Naive B cell (primary cell): ENCODE data around the gene CSMD2. TPM values are rescaled to one million over a fixed set of nuclear protein-coding genes. Genes with fewer than 3 reads are reported as not detected.
"Not testable (repeated sequence)": the region's sequence is repeated elsewhere in the genome, so short reads cannot be mapped to it uniquely, and the experiment has no call there.

Experiments used
- ATAC-seq, 2 donors: fragments of 150-1000 bp; cut with Tn5 transposase; 2 replicates each; pipeline ENCODE4 v1.10.0; 2021; ENCODE audit warnings: low read depth in 2 of 2, mild to moderate bottlenecking in 2 of 2, moderate library complexity in 2 of 2
- DNase-seq: peaks from one replicate; pipeline ENCODE4 v3.0.0; 2022
- H3K27ac Mint-ChIP-seq, 6 donors: one replicate each; pipeline ENCODE4 v1.8.0; 2020 to 2022; ENCODE audit warnings: mild to moderate bottlenecking in 6 of 6, mixed read lengths in 6 of 6, moderate library complexity in 5 of 6, inconsistent platforms in 2 of 6
- H3K27me3 Mint-ChIP-seq, 3 donors: one replicate each; pipeline ENCODE4 v1.8.0; 2021 to 2022; ENCODE audit warnings: mixed read lengths in 3 of 3, mild to moderate bottlenecking in 1 of 3
- H3K36me3 Mint-ChIP-seq, 2 donors: one replicate each; pipeline ENCODE4 v1.8.0; 2020 to 2022; ENCODE audit warnings: mixed read lengths in 2 of 2, inconsistent platforms in 1 of 2, mild to moderate bottlenecking in 1 of 2
- H3K4me1 Mint-ChIP-seq, 3 donors: one replicate each; pipeline ENCODE4 v1.8.0; 2020 to 2022; ENCODE audit warnings: mixed read lengths in 3 of 3, inconsistent platforms in 1 of 3, mild to moderate bottlenecking in 1 of 3, moderate library complexity in 1 of 3
- H3K4me3 Mint-ChIP-seq, 8 donors: one replicate each; pipeline ENCODE4 v1.8.0; 2020 to 2022; ENCODE audit warnings: mild to moderate bottlenecking in 8 of 8, mixed read lengths in 8 of 8, moderate library complexity in 8 of 8, inconsistent platforms in 2 of 8
- H3K9me3 Mint-ChIP-seq, 7 donors: one replicate each; pipeline ENCODE4 v1.8.0; 2020 to 2022; ENCODE audit warnings: mixed read lengths in 7 of 7, mild to moderate bottlenecking in 5 of 7, inconsistent platforms in 2 of 7, moderate library complexity in 1 of 7
- polyA plus RNA-seq, 6 donors: library from polyadenylated mRNA; unstranded; fragments of 300-500 nt; fragmentation: Illumina TruSeq; gene quantifications; one replicate each; pipeline ENCODE4 v1.2.3, GENCODE V29; 2021; ENCODE audit warnings: low read depth in 6 of 6

Gene CSMD2
- polyA plus RNA-seq, 6 donors from 2014 or later = not detected

- Mint-ChIP-seq H3K4me3 (no peak overlapping the region), H3K36me3 (no peaks in the 10 kb centered on the region), H3K27ac (no peak overlapping the region), H3K27me3 (peaks cover 8 to 23% (median 8%) of the 10 kb centered on the region in 3 donors), H3K9me3 (peaks cover 4 to 27% (median 13%) of the 10 kb centered on the region in 7 donors), H3K4me1 (no peaks in the 10 kb centered on the region)
- DNase-seq = no peak
- no peak for ATAC-seq
Measured at GRCh38 chr1:34122080-34122932, 42.7 kb downstream of the CSMD2 start.

DNA sequence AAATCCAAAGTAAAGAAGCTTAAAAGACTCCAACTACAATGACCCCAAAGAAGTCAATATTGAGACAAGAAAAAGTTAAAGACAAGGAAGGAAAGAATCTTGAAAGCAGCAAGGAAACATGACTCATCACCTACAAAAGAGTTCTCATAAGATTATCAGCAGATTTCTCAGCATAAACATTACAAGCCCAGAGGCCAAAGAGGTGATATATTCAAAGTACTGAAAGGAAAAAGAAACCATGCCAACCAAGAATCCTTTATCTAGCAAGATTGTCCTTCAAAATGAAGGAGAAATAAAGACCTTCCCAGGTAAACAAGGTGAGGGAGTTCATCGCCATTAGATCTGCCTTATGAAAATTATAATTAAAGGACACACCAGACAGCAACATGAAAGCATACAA lies 49.8 kb downstream of the CSMD2 start:
- Mint-ChIP-seq H3K4me3 (no peak overlapping the region), H3K27me3 (peaks cover 0 to 7% (median 4%) of the 10 kb centered on the region in 3 donors), H3K27ac (no peak overlapping the region), H3K4me1 (no peaks in the 10 kb centered on the region), H3K36me3 (peaks cover 0 to 21% of the 10 kb centered on the region in 2 donors), H3K9me3 (peaks cover 21 to 55% (median 28%) of the 10 kb centered on the region in 7 donors)
- ATAC-seq (no peak), DNase-seq (no peak)

- ATAC-seq (no peak), DNase-seq (no peak)
- Mint-ChIP-seq H3K4me1 (no peaks in the 10 kb centered on the region), H3K27ac (no peak overlapping the region), H3K9me3 (peaks cover 20 to 48% (median 25%) of the 10 kb centered on the region in 7 donors), H3K36me3 (peaks cover 0 to 21% of the 10 kb centered on the region in 2 donors), H3K4me3 (no peak overlapping the region), H3K27me3 (peaks cover 0 to 7% (median 4%) of the 10 kb centered on the region in 3 donors)
Measured at GRCh38 chr1:34113887-34114286, 51.1 kb downstream of the CSMD2 start.

GRCh38 chr1:34113362-34113761 lies 51.7 kb downstream of the CSMD2 start:
- Mint-ChIP-seq H3K27ac (no peak overlapping the region), H3K27me3 (peaks cover 0 to 8% (median 7%) of the 10 kb centered on the region in 3 donors), H3K4me3 (no peak overlapping the region), H3K4me1 (no peaks in the 10 kb centered on the region), H3K9me3 (peaks cover 17 to 43% (median 21%) of the 10 kb centered on the region in 7 donors), H3K36me3 (peaks cover 0 to 21% of the 10 kb centered on the region in 2 donors)
- ATAC-seq = no peak
- no peak for DNase-seq

GRCh38 chr1:34108711-34109110 lies 56.3 kb downstream of the CSMD2 start:
- ATAC-seq (no peak), DNase-seq (no peak)
- no peak overlapping the region for H3K27ac Mint-ChIP-seq

DNA sequence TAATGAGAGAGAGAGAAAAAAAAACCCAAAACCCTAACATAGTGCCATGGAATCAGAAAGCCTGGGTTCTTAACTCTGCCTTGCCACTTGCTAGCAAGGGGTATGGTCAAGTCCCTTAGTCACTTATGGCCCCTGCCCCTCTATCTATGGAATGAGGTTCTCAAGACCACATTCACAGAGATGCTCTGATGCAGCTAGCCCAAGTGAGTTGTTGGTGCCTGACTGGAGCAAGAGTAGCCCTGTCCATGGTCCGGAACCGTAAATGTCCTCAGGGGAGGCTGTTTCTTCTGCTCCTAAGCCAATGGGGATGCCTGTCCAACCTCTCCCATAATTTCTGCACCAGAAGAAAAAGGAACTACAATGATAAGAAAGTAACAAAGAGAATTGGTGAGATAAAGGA lies 56.8 kb downstream of the CSMD2 start:
- peaks cover 0 to 4% (median 0%) of the 10 kb centered on the region in 7 donors for H3K9me3 Mint-ChIP-seq
- ATAC-seq (no peak), DNase-seq (no peak)
- no peaks in the 10 kb centered on the region for H3K4me1 Mint-ChIP-seq
- no peak overlapping the region for H3K27ac Mint-ChIP-seq
- no peaks in the 10 kb centered on the region for H3K36me3 Mint-ChIP-seq
- H3K4me3 Mint-ChIP-seq = no peak overlapping the region
- peaks cover 10 to 26% (median 13%) of the 10 kb centered on the region in 3 donors for H3K27me3 Mint-ChIP-seq

More at GRCh38 chr1:34108711-34109110, 56.3 kb downstream of the CSMD2 start:
- Mint-ChIP-seq H3K27me3 (peaks cover 10 to 26% (median 13%) of the 10 kb centered on the region in 3 donors), H3K4me1 (no peaks in the 10 kb centered on the region), H3K36me3 (no peaks in the 10 kb centered on the region), H3K4me3 (no peak overlapping the region), H3K9me3 (peaks cover 2 to 7% (median 3%) of the 10 kb centered on the region in 7 donors)

DNA sequence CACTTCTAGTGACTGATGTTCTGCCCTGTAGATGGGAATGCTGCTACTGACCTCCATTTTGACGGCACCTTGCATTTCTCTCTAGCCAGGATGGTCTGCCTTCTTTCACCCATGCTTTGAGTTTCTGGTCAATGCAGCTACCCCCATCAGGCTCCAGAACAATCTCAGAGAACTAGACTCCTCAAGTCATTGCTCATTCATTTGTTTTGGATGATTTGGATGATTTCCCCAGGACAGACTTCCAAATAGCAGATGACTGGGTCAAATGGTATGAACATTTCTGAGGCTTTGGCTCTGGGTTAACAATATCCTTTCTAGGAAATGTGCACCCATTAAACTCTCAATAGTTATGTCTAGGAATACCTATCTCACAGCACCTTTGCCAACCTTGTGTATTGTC lies 63.9 kb downstream of the CSMD2 start:
- H3K36me3 Mint-ChIP-seq = no peaks in the 10 kb centered on the region
- no peak overlapping the region for H3K27ac Mint-ChIP-seq
- no peaks in the 10 kb centered on the region for H3K4me1 Mint-ChIP-seq
- no peak for DNase-seq
- ATAC-seq = no peak
- peaks cover 10 to 16% (median 14%) of the 10 kb centered on the region in 3 donors for H3K27me3 Mint-ChIP-seq
- H3K9me3 Mint-ChIP-seq = peaks cover 0 to 4% (median 0%) of the 10 kb centered on the region in 7 donors
- no peak overlapping the region for H3K4me3 Mint-ChIP-seq

DNA sequence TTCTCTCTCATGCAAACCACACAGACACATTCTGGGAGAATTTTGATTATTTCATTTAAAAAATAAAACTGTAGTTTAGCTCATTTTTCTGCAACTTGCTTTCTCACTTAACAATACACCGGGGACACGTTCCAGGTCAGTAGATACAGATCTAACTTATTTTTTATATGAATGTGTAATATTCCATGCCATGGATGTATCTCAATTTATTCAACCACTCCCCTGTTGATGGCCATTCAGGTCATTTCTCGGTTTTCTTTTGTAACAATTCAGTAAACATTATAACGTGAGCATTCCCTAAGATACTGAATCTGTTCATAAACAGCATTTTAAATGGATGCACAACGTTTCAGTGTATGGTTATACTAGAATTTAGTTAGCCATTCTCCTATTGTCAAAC lies 64.7 kb downstream of the CSMD2 start:
- Mint-ChIP-seq H3K4me1 (no peaks in the 10 kb centered on the region), H3K36me3 (no peaks in the 10 kb centered on the region), H3K4me3 (no peak overlapping the region), H3K27me3 (peaks cover 10 to 14% (median 11%) of the 10 kb centered on the region in 3 donors), H3K9me3 (peaks cover 0 to 4% (median 0%) of the 10 kb centered on the region in 7 donors), H3K27ac (no peak overlapping the region)
- DNase-seq (no peak), ATAC-seq (no peak)

GRCh38 chr1:34092399-34092798 lies 72.6 kb downstream of the CSMD2 start:
- not testable (repeated sequence) for H3K4me3 Mint-ChIP-seq, H3K27ac Mint-ChIP-seq, ATAC-seq, H3K4me1 Mint-ChIP-seq, DNase-seq
- Mint-ChIP-seq H3K27me3 (peaks cover 4 to 19% (median 13%) of the 10 kb centered on the region in 3 donors), H3K9me3 (peaks cover 0 to 16% (median 3%) of the 10 kb centered on the region in 7 donors), H3K36me3 (peaks cover 0 to 12% of the 10 kb centered on the region in 2 donors)

DNA sequence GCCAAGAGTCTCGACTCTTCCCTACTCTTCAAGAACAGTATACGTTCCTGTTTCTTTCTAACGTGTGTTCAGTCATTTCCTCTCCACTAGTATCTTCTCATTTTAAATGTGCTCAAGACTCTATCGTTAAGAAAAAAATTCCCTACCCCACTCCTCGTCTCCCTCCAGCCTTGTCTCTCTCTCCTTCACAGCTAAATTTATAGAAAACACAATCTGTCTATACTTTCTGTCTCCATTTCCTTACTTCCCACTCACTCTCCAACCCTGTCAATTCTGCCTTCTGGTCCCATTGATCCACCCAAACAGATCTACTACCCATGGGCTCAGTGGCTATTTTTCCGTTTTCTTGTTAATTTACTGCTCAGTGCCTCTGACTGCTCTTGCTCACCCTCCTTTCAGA lies 75.3 kb downstream of the CSMD2 start:
- peak overlapping the region in 1 of 6 donors; percentile 5 for H3K27ac Mint-ChIP-seq
- ATAC-seq = no peak

GRCh38 chr1:34087986-34088385 lies 77.0 kb downstream of the CSMD2 start:
- Mint-ChIP-seq H3K36me3 (peaks cover 0 to 12% of the 10 kb centered on the region in 2 donors), H3K4me1 (no peaks in the 10 kb centered on the region), H3K27ac (no peak overlapping the region), H3K27me3 (peaks cover 4 to 19% (median 19%) of the 10 kb centered on the region in 3 donors), H3K9me3 (peaks cover under 1 to 23% (median 10%) of the 10 kb centered on the region in 7 donors), H3K4me3 (no peak overlapping the region)
- ATAC-seq = no peak
- no peak for DNase-seq

More for the DNA sequence above, 75.3 kb downstream of the CSMD2 start:
- H3K4me3 Mint-ChIP-seq = peak overlapping the region in 1 of 8 donors; percentile 37
- peaks cover 0 to 12% of the 10 kb centered on the region in 2 donors for H3K36me3 Mint-ChIP-seq
- DNase-seq = no peak
- no peaks in the 10 kb centered on the region for H3K4me1 Mint-ChIP-seq
- H3K9me3 Mint-ChIP-seq = peaks cover 0 to 23% (median 3%) of the 10 kb centered on the region in 7 donors
- peaks cover 4 to 19% (median 19%) of the 10 kb centered on the region in 3 donors for H3K27me3 Mint-ChIP-seq

DNA sequence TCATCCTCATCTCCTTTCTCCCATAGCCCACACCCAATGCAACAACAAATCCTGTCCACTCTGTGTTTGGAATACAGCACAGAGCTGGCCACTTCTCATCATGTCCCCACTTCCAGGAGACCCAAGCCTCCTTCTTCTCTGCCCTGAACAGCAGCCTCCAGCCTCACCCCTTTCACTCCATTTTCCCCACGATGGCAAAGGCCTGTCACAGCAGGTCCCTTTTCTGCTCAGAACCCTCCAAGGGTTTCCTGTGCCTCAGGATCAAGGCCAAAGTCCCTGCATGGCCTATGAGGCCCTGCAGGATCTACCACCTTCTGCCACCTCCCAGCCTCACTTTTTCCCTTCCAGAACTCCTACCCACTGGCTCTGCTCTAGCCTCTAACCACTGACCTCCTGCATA lies 78.5 kb downstream of the CSMD2 start:
- Mint-ChIP-seq H3K9me3 (peaks cover 3 to 23% (median 6%) of the 10 kb centered on the region in 7 donors), H3K36me3 (peaks cover 0 to 12% of the 10 kb centered on the region in 2 donors), H3K4me1 (no peaks in the 10 kb centered on the region), H3K27me3 (peaks cover 1 to 19% (median 19%) of the 10 kb centered on the region in 3 donors), H3K27ac (no peak overlapping the region), H3K4me3 (no peak overlapping the region)
- ATAC-seq = no peak
- DNase-seq = no peak

- ATAC-seq = no peak
- Mint-ChIP-seq H3K4me3 (no peak overlapping the region), H3K9me3 (peaks cover 7 to 19% (median 15%) of the 10 kb centered on the region in 7 donors), H3K27me3 (peaks cover 0 to 6% (median 0%) of the 10 kb centered on the region in 3 donors), H3K4me1 (no peaks in the 10 kb centered on the region), H3K36me3 (no peaks in the 10 kb centered on the region), H3K27ac (no peak overlapping the region)
- DNase-seq = no peak
Measured at GRCh38 chr1:34083974-34084373, 81.1 kb downstream of the CSMD2 start.
